ENCODE results near the gene ADIPOQ.
"Not testable (repeated sequence)": the region's sequence is repeated elsewhere in the genome, so short reads cannot be mapped to it uniquely, and the experiment has no call there.

ADIPOQ gene

GRCh38 chr3:186842426-186843038 lies at the start of gene ADIPOQ:
Gene ADIPOQ, plus strand, starts transcription at chr3:186842710. Its CDS starts 10,349 bp downstream, at chr3:186853059.
- DNase-seq (ENCODE audit: low read depth in 2 of 3, low spot score in 1 of 3): no peak

DNA sequence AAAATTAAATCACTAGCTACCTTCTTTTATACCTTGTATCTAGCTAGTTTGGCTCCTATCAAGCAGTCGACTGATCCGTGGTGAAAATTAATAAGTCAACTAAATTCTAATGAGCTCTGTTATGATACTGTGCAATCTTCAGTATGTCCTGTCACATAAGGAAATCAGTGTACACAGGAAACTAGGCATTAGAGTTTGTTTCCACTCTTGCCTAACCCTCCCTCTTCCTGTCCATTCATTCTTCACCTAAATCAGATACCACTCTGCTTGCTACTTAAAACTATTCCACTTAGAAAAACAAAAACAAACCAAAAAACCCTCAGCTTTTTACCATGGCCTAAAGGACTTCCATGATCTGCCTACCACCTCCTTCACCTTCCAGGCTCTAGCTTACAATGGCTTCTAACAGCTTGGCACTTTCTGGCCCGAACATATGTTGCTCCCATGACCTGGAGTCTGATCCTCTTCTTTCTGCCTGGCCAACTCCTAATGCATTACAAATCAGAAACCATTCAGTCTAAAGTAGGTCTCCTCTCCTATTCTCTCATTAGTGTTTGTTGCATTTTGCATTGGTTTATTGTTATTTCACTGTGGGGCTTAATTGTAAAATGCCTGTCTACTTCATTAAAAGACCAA lies 44.2 kb upstream of the ADIPOQ start:
- no peak for DNase-seq (ENCODE audit: low read depth in 2 of 3, low spot score in 1 of 3)

DNA sequence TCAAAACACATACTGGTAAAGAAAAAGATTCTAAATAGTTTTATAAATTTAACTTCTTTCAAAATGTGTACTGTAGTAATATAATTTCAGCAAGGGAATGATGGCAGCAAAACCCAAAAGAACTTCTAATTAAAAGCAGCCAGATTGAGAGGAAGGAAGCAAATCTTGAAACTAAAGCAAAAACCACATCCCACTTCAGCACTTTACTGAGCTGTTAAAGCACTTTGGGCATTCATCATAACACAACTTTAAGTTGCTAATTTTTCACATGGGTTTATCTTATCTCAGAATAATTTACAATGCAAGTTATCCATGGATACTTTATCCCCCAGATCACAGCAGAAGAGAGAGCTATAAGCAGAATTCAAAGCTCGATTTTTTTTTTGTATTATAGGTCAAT lies 42.2 kb upstream of the ADIPOQ start:
- no peak for DNase-seq (ENCODE audit: low read depth in 2 of 3, low spot score in 1 of 3)

DNA sequence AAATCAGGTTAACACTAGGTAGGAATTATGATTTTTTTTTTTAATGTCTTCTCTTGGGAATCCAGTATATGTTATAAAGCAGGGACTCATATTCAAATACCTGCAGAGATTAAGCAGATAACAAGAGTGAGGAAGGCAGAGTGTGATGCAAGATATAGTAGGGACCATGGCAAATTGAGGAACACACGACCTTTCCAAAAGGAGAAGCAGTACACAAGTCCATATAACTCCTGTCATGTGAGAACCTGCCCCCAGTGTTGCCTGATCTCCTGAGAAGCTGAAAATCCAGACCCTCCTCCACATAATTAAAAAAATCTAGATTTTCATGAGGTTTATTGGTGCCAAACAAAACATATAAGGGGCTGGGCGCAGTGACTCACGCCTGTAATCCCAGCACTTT lies 39.8 kb upstream of the ADIPOQ start:
- no peak for DNase-seq (ENCODE audit: low read depth in 2 of 3, low spot score in 1 of 3)

DNA sequence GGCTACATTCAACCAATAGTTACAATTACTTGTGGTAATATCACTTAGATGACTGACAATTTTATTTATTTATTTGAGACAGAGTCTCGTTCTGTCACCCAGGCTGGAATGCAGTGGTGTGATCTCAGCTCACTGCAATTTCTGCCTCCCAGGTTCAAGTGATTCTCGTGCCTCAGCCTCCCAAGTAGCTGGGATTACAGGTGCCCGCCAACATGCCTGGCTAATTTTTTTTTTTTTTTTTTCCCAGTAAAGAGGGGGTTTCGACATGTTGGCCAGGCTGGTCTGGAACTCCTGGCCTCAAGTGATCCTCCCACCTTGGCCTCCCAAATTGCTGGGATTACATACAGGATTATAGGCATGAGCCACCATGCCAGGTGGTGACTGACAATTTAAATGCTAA lies 39.1 kb upstream of the ADIPOQ start:
- not testable (repeated sequence) for DNase-seq (ENCODE audit: low read depth in 2 of 3, low spot score in 1 of 3)

DNA sequence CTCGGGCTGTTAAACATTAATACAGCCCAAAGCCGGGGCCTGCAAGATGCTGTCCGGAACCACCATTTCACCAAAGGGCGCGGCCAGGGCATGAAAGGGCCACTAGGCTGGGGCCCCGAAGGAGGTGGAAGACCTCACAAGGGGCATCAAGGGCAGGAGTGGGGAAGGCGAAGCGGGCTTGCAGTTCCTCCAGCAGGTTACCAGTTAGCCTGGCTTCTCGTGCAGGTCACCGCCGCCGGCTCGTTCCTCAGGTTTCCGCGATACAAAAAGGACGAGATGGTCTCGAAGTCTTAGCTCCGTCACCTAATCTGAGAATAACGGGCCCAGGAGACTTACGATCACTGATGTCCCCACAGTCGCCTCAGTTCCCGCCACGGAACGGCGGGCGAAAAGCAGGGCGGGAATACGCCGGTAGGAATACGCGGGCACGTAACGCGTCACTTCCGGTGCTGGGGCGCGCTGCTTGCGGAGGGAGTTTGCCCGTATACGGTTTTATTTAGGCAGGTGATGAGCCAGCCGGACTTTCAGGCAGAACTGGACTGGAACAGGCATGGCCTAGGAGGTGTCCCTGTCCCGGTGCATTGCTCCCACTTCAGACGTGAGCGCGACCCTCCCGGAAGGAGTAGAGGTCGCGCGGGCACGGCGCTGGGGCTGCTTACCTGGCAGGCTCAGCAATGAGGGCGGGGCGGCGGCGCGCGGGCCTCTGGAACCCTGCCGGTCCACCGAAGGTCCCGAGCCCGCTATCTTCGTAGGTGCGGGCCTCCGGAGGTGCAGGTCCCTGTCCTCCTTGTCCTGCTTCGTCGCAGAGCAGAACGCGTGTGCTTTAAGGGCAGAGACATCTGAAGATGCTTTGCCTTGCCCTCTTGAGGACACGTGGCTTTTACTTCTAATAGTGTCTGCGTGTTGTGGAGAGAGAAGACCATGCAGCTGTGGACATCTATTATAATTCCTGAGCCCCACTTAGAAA lies 36.1 kb upstream of the ADIPOQ start, which contains the start of gene RFC4:
Gene RFC4, minus strand, starts transcription at position 394 of the 967 bp plus-strand sequence. CDS start 1,769 bp downstream, outside the sequence.
- peak; percentile 81 to 87 (median 82) for DNase-seq (ENCODE audit: low read depth in 2 of 3, low spot score in 1 of 3)

DNA sequence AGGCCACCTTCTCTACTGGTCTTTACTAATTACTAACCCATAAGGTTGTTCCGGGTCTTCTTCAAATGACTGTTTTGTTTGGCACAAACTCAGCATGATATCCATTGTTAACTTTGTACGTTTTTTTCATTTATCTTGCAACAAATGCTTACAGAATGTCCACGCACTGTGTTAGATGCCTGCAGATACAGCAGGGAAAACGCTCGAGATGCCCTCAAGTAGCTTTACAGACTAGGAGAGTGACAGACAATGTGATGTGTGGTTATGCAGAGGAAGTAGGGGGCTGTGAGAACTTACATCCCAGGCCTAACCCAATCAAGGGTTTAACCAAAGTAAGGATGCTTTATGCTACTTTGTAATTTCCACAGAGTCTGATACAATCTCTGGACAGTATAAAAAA lies 35.3 kb upstream of the ADIPOQ start:
- DNase-seq (ENCODE audit: low read depth in 2 of 3, low spot score in 1 of 3): no peak

- no peak for DNase-seq (ENCODE audit: low read depth in 2 of 3, low spot score in 1 of 3)
Observed at GRCh38 chr3:186810336-186810996, 32.0 kb upstream of the ADIPOQ start.

DNA sequence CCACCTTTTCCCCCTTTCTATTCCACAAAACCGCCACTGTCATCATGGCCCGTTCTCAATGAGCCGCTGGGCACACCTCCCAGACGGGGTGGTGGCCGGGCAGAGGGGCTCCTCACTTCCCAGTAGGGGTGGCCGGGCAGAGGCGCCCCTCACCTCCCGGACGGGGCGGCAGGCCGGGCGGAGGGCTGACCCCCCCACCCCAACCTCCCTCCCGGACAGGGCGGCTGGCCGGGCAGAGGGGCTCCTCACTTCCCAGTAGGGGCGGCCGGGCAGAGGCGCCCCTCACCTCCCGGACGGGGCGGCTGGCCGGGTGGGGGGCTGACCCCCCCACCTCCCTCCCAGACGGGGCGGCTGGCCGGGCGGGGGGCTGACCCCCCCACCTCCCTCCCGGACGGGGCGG lies 31.2 kb upstream of the ADIPOQ start:
- DNase-seq (ENCODE audit: low read depth in 2 of 3, low spot score in 1 of 3): not testable (repeated sequence)

- DNase-seq (ENCODE audit: low read depth in 2 of 3, low spot score in 1 of 3): no peak
Observed at GRCh38 chr3:186814100-186814499, 28.4 kb upstream of the ADIPOQ start.

DNA sequence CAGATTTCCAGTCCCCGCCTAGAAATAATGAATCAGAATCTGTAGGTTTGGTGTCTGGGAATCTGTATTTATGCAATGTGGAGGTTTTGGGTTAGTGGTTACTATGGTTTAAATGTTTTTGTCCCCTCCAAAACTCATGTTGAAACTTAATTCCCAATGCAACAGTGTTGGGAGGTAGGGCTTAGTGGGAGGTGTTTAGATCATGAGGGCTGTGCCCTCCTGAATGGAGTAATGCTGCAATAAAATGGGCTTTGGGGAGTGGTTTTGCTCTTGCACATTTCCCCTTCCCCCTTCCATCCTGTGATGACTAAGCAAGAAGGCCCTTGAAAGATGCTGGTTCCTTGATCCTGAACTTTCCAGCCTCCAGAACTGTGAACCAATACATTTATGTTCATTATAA lies 27.1 kb upstream of the ADIPOQ start:
- no peak for DNase-seq (ENCODE audit: low read depth in 2 of 3, low spot score in 1 of 3)

DNA sequence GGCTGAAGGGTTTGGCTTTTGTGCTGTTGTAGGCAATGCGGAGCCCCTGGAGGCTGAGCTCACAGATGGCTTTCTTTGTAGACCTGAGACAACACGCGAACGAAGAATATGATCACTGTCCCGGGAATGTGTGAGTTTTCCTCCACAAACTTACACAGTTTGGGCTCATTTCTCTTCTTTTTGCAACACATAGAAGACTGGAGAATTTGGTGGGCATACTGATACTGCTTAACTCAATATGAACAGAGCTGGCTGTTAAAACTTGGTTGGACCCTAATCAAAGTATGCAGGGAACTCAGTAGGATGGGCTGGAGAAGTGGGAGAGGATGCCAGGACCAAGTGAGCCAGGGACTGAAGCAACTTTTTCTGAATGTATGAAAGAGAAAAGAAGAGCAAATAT lies 24.0 kb upstream of the ADIPOQ start:
- DNase-seq (ENCODE audit: low read depth in 2 of 3, low spot score in 1 of 3): no peak

GRCh38 chr3:186818956-186819355 lies 23.6 kb upstream of the ADIPOQ start:
- DNase-seq (ENCODE audit: low read depth in 2 of 3, low spot score in 1 of 3): no peak

DNA sequence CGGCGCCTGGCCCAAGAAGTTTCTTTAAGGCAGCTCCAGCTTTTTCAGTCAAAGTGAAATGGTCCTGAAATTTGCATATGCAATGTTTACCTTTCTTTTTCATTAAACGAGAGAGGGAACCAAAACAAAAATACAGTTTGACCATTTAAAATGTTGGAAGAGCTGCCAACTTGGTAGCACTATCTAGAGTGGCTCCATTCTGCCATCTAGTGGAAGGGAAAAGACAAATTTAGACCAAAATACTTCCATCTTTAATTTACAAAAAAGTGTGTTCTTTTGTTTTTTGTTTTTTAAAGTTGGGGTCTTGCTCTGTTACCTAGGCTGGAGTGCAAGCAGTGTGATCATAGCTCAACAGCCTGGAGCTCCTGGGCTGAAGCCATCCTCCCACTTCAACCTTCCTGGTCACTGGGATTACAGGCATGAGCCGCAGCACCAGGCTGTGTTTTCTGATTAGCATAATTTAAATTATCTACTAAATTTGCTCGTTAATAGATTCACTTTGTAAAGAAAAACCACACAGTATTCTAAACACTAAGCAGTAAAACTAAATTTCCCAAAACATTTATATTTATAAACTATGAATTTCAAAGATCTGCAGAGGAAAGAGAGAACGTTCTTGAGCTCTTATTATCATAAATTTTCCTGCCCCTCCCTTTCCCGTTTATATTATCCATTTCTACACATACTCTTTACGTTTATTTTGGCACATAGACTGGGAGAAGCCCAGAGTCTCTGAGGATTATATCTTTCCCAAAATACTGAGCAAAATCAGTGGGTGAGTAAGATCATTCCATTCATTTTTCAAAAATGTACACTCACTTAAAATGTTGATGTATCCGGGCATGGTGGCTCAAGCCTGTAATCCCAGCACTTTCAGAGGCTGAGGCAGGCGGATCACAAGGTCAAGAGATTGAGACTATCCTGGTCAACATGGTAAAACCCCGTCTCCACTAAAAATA lies 20.8 kb upstream of the ADIPOQ start:
- no peak for DNase-seq (ENCODE audit: low read depth in 2 of 3, low spot score in 1 of 3)

DNA sequence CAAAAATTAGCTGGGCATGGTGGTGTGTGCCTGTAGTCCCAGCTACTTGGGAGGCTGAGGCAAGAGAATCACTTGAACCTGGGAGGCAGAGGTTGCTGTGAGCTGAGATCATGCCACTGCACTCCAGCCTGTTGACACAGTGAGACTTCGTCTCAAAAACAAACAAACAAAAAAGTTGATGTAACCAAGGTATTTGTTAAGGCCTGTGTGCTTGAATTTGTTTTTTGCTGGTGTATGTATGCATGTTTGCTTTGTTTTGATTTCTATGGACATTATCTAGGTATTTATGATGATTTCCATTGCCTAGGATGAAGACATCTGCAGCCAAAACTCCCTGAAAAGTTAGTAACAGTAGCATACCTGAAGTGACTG lies 20.1 kb upstream of the ADIPOQ start:
- not testable (repeated sequence) for DNase-seq (ENCODE audit: low read depth in 2 of 3, low spot score in 1 of 3)

DNA sequence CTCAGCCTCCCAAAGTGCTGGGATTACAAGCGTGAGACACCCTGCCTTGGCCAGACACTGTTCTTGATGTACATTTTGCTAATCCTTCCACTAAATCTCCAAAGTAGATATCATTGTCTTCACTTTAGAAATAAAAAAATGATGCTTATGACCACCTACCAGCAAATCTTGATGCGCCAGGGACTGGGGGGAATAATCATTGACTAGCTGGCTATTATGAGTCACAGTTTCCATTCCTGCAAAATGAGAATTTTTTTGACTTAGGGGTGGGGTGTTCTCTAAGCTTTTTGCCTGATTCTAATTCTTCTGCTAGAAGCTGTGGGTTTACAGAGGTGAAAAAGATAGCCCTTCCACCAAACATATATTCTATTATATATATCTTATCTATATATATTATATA lies 19.1 kb upstream of the ADIPOQ start:
- no peak for DNase-seq (ENCODE audit: low read depth in 2 of 3, low spot score in 1 of 3)

DNA sequence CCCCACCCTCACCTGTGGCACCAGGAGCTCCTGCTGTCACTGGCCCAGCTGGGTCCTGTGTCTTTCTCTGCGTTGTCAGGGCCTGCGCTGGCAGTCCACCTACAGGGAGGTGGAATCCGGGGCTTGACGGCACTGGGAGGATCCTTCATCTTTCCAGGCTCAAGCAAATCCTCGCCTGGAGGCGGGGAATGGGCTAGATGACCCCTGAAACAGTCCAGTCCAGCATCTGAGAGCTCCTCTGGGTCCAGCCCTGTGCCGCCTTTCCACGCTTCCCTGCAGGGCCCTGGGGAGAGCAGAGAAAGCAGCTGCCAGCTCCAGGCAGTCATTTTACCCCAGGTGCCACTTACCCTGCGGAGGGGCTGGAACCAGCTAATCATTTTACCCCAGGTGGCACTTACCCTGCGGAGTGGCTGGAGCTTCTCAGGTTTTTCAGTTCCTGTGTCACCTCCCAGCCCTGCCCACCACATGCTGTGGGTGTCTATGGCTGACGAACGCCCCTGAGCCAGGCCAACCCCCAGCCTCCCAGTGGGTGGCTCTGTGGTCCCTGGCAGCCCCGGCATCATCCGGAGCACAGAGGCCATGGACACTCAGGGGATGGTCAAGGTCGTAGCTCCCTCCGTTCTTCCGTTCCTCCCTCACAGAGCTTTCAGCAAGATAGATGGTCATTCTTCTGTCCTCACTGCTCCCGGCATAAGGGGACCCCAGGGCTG lies 17.9 kb upstream of the ADIPOQ start:
- DNase-seq (ENCODE audit: low read depth in 2 of 3, low spot score in 1 of 3): no peak

- peak; percentile 41 to 62 (median 44) for DNase-seq (ENCODE audit: low read depth in 2 of 3, low spot score in 1 of 3)
Observed at GRCh38 chr3:186825294-186825821, 17.2 kb upstream of the ADIPOQ start.

DNA sequence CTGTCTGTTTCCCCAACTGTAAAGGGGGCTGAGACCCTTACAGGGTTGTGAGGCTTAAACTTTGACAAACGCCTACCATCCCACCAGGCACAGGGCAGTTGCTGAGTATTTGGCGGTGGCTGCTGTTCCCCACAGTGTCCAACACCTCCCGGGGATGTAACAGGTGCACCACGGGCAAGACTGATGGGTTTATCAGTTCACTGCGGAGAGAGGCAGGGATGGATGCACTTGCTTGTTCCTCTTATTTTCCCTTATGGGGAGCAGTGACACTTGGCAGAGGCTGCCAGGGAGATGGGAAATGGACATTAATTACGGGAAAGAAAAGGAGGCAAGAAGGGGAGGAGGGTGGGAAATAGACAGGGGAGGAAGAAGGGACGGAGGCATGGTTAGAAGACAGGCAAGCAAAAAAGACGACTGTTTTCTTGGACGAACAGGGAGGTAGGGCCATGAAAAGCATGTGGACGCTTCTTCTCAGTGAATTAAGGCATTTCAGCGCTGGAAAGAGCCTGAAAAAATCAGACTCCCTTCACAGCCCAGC lies 16.6 kb upstream of the ADIPOQ start:
- no peak for DNase-seq (ENCODE audit: low read depth in 2 of 3, low spot score in 1 of 3)
